ENCODE measurements around the gene PPP1R7. TPM values are rescaled to one million over a fixed set of nuclear protein-coding genes. Genes with fewer than 3 reads are reported as not detected.

Gene PPP1R7
- total and polyA plus RNA-seq, 9 of the 15 experiments (the other 6 are each of a cell fraction or from before 2014, with no cell fraction given), result 37.5 to 75.0 (median 50.5) TPM

DNA sequence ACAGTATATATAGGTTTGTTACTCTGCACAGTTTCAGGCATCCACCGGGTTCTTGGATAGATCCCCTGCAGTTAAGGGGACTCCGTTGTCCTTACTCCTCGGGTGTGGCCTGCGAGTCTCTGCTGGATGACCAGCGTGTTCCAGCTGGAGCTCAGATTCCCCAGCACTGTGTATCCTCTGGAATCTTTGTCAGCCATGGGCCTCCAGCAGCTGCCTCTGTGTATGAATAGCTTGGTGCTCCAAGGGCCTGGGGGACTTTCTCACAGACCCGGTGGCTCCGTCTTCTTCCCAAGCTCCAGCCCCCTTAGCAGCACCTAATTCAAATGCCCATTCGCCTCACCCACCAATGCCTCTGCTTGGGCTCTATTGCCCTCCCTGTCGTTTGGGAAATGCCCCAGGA, 44.5 kb downstream of the PPP1R7 start (continued):
- TF ChIP-seq, protein P1, sequence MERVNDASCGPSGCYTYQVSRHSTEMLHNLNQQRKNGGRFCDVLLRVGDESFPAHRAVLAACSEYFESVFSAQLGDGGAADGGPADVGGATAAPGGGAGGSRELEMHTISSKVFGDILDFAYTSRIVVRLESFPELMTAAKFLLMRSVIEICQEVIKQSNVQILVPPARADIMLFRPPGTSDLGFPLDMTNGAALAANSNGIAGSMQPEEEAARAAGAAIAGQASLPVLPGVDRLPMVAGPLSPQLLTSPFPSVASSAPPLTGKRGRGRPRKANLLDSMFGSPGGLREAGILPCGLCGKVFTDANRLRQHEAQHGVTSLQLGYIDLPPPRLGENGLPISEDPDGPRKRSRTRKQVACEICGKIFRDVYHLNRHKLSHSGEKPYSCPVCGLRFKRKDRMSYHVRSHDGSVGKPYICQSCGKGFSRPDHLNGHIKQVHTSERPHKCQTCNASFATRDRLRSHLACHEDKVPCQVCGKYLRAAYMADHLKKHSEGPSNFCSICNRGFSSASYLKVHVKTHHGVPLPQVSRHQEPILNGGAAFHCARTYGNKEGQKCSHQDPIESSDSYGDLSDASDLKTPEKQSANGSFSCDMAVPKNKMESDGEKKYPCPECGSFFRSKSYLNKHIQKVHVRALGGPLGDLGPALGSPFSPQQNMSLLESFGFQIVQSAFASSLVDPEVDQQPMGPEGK (CRISPR knock-in tag; IDR thresholded peaks at IDR 0.05; ENCODE audit: borderline replicate concordance), result no peak

GRCh38 chr2:241195506-241196130, 45.4 kb downstream of the PPP1R7 start:
- Histone ChIP-seq H3K27ac (ENCODE audit: extremely low read depth, low read depth, low read length) (no peak overlapping the region), H3K4me3 (no peak overlapping the region), H4K20me1 (replicated peaks; ENCODE audit: control insufficient read depth, insufficient read depth, low read length) (no peaks in the 10 kb centered on the region), H3K4me2 (ENCODE audit: insufficient read depth, low read length) (no peak overlapping the region), H2AFZ (ENCODE audit: low read depth, low read length) (no peak overlapping the region), H3K9me1 (ENCODE audit: control insufficient read depth, insufficient read depth, low read length) (no peaks in the 10 kb centered on the region), H3K27me3 (ENCODE audit: control insufficient read depth in 2 of 2, insufficient read depth in 2 of 2, low read length in 2 of 2) (peaks cover 0 to 15% of the 10 kb centered on the region in 2 experiments; a peak in 2 of 5 replicates), H3K9ac (ENCODE audit: insufficient read depth in 1 of 2, low read depth in 2 of 2, low read length in 2 of 2) (no peak overlapping the region), H3K4me1 (replicated peaks in 1 of 2; ENCODE audit: control insufficient read depth in 2 of 2, insufficient read depth in 2 of 2, low read length in 2 of 2) (peaks cover 0 to 24% of the 10 kb centered on the region in 2 experiments; a peak in 3 of 5 replicates), H3K9me3 (replicated peaks; ENCODE audit: control insufficient read depth, insufficient read depth, low read depth, low read length) (no peaks in the 10 kb centered on the region), H3K79me2 (ENCODE audit: control insufficient read depth, insufficient read depth, low read length) (no peaks in the 10 kb centered on the region), H3K36me3 (ENCODE audit: control insufficient read depth, insufficient read depth, low read length) (no peaks in the 10 kb centered on the region)
- ChIA-PET CTCF (ENCODE audit: low intra/inter-chr PET ratio) (no interaction called here), POLR2A (interaction anchor here (0.5 to 0.7 kb wide), 2 partner anchors 13 to 276 kb away, joined by 3 read pairs; no protein-coding TSS in a partner anchor)
- WGBS (ENCODE audit: insufficient coverage, low coverage, missing lambda C conversion rate), result 48% methylated on average over 13 of the region's 18 CpGs
- no TSS peak for BruUV-seq (replicated peaks)
- DNase-seq (ENCODE audit: extremely low read depth in 1 of 4, low spot score in 3 of 4) (no peak), FAIRE-seq (no peak), ATAC-seq (no peak)
- in situ Hi-C loops (cut with MboI), result no loop called here
- intact Hi-C loops (cut with micrococcal nuclease), result no loop called here
- no peak for TF ChIP-seq FOSL1 (tag; conservative IDR thresholded peaks at IDR 0.05)
- no peak for TF ChIP-seq MCM5 (IDR thresholded peaks at IDR 0.05; ENCODE audit: low read depth)
- TF ChIP-seq MYC (IDR thresholded peaks at IDR 0.05; ENCODE audit: low read depth, low read length), result no peak
- no peak for TF ChIP-seq MYC (CRISPR knock-in tag; IDR thresholded peaks at IDR 0.05; ENCODE audit: borderline replicate concordance, low read depth)
- TF ChIP-seq ZNF146 (CRISPR knock-in tag; IDR thresholded peaks at IDR 0.05; ENCODE audit: unreplicated experiment), result no peak
- TF ChIP-seq, protein P1 (CRISPR knock-in tag; IDR thresholded peaks at IDR 0.05; ENCODE audit: borderline replicate concordance), result no peak
- TF ChIP-seq ZNF212 (CRISPR knock-in tag; IDR thresholded peaks at IDR 0.05), result no peak
- TF ChIP-seq SP2 (IDR thresholded peaks at IDR 0.05; ENCODE audit: extremely low read depth, low read depth, low read length, poor library complexity, severe bottlenecking), result no peak
- no peak for TF ChIP-seq ZNF778 (CRISPR knock-in tag; IDR thresholded peaks at IDR 0.05)
- no peak for TF ChIP-seq EZH2 (IDR thresholded peaks at IDR 0.05; ENCODE audit: borderline replicate concordance, low read depth, low read length)
- TF ChIP-seq RAD51 (IDR thresholded peaks at IDR 0.05; ENCODE audit: borderline replicate concordance, low read depth), result no peak
- TF ChIP-seq SMARCC2 (IDR thresholded peaks at IDR 0.05; ENCODE audit: low read depth), result no peak
- no peak for TF ChIP-seq MXD1 (CRISPR knock-in tag; IDR thresholded peaks at IDR 0.05; ENCODE audit: borderline replicate concordance, poor library complexity, severe bottlenecking)
- no peak for TF ChIP-seq ASH1L (IDR thresholded peaks at IDR 0.05; ENCODE audit: borderline replicate concordance, low read depth, partially characterized antibody)

Measured in K562 (cell line).